ENCODE measurements around the gene B4GALT3. TPM values are rescaled to one million over a fixed set of nuclear protein-coding genes. Genes with fewer than 3 reads are reported as not detected.

B4GALT3 gene
- total RNA-seq, 2 donors from 2014 or later = 30.3 to 34.8 TPM

DNA sequence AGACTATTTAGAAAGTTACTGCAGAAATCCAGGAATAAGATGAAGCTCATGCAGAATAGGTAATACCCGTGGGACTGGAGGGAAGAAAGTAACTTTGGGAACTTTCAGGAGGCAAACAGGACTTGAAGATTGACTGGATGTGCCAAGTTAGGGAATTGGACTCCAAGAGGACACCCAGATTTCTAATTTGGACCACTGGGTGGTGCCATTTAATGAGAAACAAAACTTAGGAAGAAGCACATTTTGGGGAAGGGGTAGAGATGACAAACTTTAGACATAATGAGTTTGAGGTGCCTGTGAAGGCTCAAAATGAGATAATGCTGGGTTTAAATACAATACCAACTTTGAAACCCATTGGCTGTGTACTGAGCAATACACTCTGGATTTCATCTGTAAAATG, 3.3 kb upstream of the B4GALT3 start:
- no peak for DNase-seq

GRCh38 chr1:161179698-161180097, 2.4 kb upstream of the B4GALT3 start:
- DNase-seq = no peak
- H3K9me3 ChIP-seq = no peaks in the 10 kb centered on the region
- no peaks in the 10 kb centered on the region for H3K36me3 ChIP-seq
- H3K9ac ChIP-seq (ENCODE audit: low read depth in 2 of 2, low read length in 2 of 2) = no peak overlapping the region
- H3K4me3 ChIP-seq = no peak overlapping the region
- intact Hi-C loops (cut with DNase I) = no loop called here
- no peaks in the 10 kb centered on the region for H3K27me3 ChIP-seq
- no peak for TF ChIP-seq CTCF (IDR thresholded peaks at IDR 0.05)
- H3K4me1 ChIP-seq = peaks cover 4% of the 10 kb centered on the region
- no peak overlapping the region for H3K27ac ChIP-seq

More for the DNA sequence above, 3.3 kb upstream of the B4GALT3 start:
- Histone ChIP-seq H3K9me3 (no peaks in the 10 kb centered on the region), H3K27ac (no peak overlapping the region), H3K36me3 (no peaks in the 10 kb centered on the region), H3K4me3 (no peak overlapping the region), H3K9ac (ENCODE audit: low read depth in 2 of 2, low read length in 2 of 2) (no peak overlapping the region), H3K4me1 (peaks cover 4% of the 10 kb centered on the region), H3K27me3 (no peaks in the 10 kb centered on the region)
- no peak for TF ChIP-seq CTCF (IDR thresholded peaks at IDR 0.05)
- intact Hi-C loops (cut with DNase I) = no loop called here

DNA sequence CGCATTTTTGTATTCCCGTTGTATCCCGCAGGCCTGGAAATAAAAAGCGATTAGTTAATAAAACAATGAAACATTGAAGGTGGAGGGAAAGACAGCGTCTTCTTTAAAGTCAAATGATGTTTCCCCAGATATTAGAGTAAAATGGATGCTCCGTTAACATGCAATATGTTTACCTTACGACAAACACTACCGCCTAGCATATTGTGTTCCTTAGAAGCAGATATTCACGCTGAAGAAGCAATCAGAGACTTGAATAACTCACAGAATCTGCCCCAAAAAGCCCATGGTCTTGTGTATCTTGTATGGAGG, 583 bp upstream of the B4GALT3 start:
- H3K4me1 ChIP-seq = peaks cover 4% of the 10 kb centered on the region
- no peak for TF ChIP-seq CTCF (IDR thresholded peaks at IDR 0.05)
- H3K36me3 ChIP-seq = peaks cover 2% of the 10 kb centered on the region
- DNase-seq = no peak
- peak overlapping the region; percentile 83 for H3K4me3 ChIP-seq
- intact Hi-C loops (cut with DNase I) = no loop called here
- no peaks in the 10 kb centered on the region for H3K27me3 ChIP-seq
- H3K9me3 ChIP-seq = no peaks in the 10 kb centered on the region
- H3K9ac ChIP-seq (ENCODE audit: low read depth in 2 of 2, low read length in 2 of 2) = peak overlapping the region; percentile 81 to 97
- peak overlapping the region; percentile 83 for H3K27ac ChIP-seq

- Histone ChIP-seq H3K4me3 (peak overlapping the region; percentile 83), H3K27ac (peak overlapping the region; percentile 83), H3K36me3 (peaks cover 8% of the 10 kb centered on the region), H3K4me1 (peaks cover 4% of the 10 kb centered on the region), H3K9ac (ENCODE audit: low read depth in 2 of 2, low read length in 2 of 2) (peak overlapping the region; percentile 81 to 97), H3K9me3 (no peaks in the 10 kb centered on the region), H3K27me3 (no peaks in the 10 kb centered on the region)
- DNase-seq = no peak
- TF ChIP-seq CTCF (IDR thresholded peaks at IDR 0.05) = no peak
- intact Hi-C loops (cut with DNase I) = no loop called here
Measured at GRCh38 chr1:161176468-161177111, 717 bp downstream of the B4GALT3 start.

DNA sequence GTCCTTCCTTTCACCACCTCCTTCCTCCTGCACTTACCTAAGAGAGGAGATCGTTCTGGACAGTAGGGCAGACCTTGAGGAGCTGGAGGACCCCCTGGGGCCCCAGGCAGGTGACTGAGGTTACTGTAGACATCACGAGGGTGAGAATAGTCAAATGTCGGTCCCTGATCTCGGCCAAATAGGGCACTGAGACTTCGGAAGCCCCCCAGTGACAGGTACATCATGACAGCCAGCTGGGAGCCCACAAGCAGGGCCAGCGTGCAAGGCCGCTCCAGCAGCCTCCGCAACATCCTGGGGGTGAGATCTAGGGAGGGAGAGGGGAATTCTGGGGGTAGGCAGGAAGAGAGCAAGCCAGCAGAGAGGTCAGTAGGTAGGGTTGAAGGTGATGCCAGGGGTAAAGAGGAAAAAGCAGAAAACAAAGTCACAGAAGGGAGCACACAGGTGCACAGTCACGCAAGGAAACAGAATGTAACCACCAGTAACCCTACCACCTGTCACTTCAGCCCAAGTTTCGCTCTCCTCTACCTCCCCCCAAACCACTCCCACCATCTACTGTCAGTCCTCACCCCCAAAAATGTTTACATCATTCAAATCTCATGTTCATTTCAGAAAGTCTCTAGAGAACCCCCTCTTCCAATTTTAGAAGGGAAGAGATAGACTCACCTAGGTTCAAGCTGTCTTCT, 1.4 kb downstream of the B4GALT3 start:
- no peak for DNase-seq
- intact Hi-C loops (cut with DNase I) = no loop called here
- no peak for TF ChIP-seq CTCF (IDR thresholded peaks at IDR 0.05)
- Histone ChIP-seq H3K9ac (ENCODE audit: low read depth in 2 of 2, low read length in 2 of 2) (peak overlapping the region; percentile 81 to 97), H3K4me3 (no peak overlapping the region), H3K27ac (peak overlapping the region; percentile 83), H3K9me3 (no peaks in the 10 kb centered on the region), H3K36me3 (peaks cover 14% of the 10 kb centered on the region), H3K27me3 (no peaks in the 10 kb centered on the region), H3K4me1 (peaks cover 4% of the 10 kb centered on the region)
